ENCODE measurements around the gene TPH1.
"Not testable (repeated sequence)": the region's sequence is repeated elsewhere in the genome, so short reads cannot be mapped to it uniquely, and the experiment has no call there.

The TPH1 gene

GRCh38 chr11:18013790-18014507 is 32.1 kb downstream of the TPH1 start:
- no peak for ATAC-seq (replicated peaks; ENCODE audit: extremely low read depth, poor library complexity, severe bottlenecking)
- Mint-ChIP-seq H3K36me3 (ENCODE audit: insufficient read depth) (peaks cover 23% of the 10 kb centered on the region), H3K27ac (ENCODE audit: low read depth) (peak overlapping the region; percentile 92), H3K27me3 (no peaks in the 10 kb centered on the region), H3K4me1 (peaks cover 42% of the 10 kb centered on the region), H3K4me3 (peak overlapping the region; percentile 93), H3K9me3 (no peaks in the 10 kb centered on the region)
- no peak for DNase-seq (ENCODE audit: low spot score in 2 of 2)

GRCh38 chr11:18012906-18013781 is 32.9 kb downstream of the TPH1 start, which contains the start of gene SERGEF:
Gene SERGEF, minus strand, starts transcription at chr11:18013047. Its CDS starts 37 bp downstream, at chr11:18013010.
- peak within 1 kb of the TSS; percentile 93 for H3K4me3 Mint-ChIP-seq
- peaks cover 42% of the 10 kb centered on the region for H3K4me1 Mint-ChIP-seq
- ATAC-seq (replicated peaks; ENCODE audit: extremely low read depth, poor library complexity, severe bottlenecking) (peak; percentile 80), DNase-seq (ENCODE audit: low spot score in 2 of 2) (peak; percentile 78 to 83)
- no peaks in the 10 kb centered on the region for H3K27me3 Mint-ChIP-seq
- H3K36me3 Mint-ChIP-seq (ENCODE audit: insufficient read depth), result peaks cover 23% of the 10 kb centered on the region
- H3K27ac Mint-ChIP-seq (ENCODE audit: low read depth), result peak within 1 kb of the TSS; percentile 92
- H3K9me3 Mint-ChIP-seq, result no peaks in the 10 kb centered on the region

GRCh38 chr11:18012122-18012905 is 33.8 kb downstream of the TPH1 start:
- Mint-ChIP-seq H3K36me3 (ENCODE audit: insufficient read depth) (peaks cover 29% of the 10 kb centered on the region), H3K4me1 (peaks cover 42% of the 10 kb centered on the region), H3K27ac (ENCODE audit: low read depth) (peak overlapping the region; percentile 92), H3K4me3 (peak overlapping the region; percentile 93), H3K27me3 (no peaks in the 10 kb centered on the region), H3K9me3 (no peaks in the 10 kb centered on the region)
- peak; percentile 19 for ATAC-seq (replicated peaks; ENCODE audit: extremely low read depth, poor library complexity, severe bottlenecking)
- peak; percentile 19 to 32 for DNase-seq (ENCODE audit: low spot score in 2 of 2)

DNA sequence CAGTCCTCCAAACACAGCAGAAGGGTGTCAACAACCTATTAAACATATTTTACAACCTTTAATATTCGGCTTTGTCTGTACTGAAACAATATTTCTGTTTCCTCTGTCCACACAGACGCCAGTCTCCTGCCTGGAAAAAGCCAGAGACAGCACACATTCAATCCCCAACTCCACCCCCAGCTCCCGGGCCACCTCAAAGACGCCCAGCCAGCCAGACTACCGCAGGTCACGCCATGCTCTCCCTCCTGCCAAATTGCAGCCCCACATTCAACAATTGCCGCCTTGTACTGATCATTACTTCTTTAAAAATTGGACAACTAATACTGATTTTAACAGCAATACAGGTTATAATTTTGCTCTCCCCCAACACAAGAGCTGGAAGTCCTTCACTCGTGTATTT is 34.4 kb downstream of the TPH1 start:
- no peaks in the 10 kb centered on the region for H3K9me3 Mint-ChIP-seq
- ATAC-seq (replicated peaks; ENCODE audit: extremely low read depth, poor library complexity, severe bottlenecking) (no peak), DNase-seq (ENCODE audit: low spot score in 2 of 2) (no peak)
- H3K36me3 Mint-ChIP-seq (ENCODE audit: insufficient read depth), result peaks cover 31% of the 10 kb centered on the region
- peak overlapping the region; percentile 93 for H3K4me3 Mint-ChIP-seq
- H3K27ac Mint-ChIP-seq (ENCODE audit: low read depth), result peak overlapping the region; percentile 92
- peaks cover 42% of the 10 kb centered on the region for H3K4me1 Mint-ChIP-seq
- no peaks in the 10 kb centered on the region for H3K27me3 Mint-ChIP-seq

- Mint-ChIP-seq H3K4me1 (peaks cover 42% of the 10 kb centered on the region), H3K4me3 (no peak overlapping the region), H3K27me3 (no peaks in the 10 kb centered on the region), H3K36me3 (ENCODE audit: insufficient read depth) (peaks cover 34% of the 10 kb centered on the region), H3K27ac (ENCODE audit: low read depth) (peak overlapping the region; percentile 92), H3K9me3 (no peaks in the 10 kb centered on the region)
- no peak for DNase-seq (ENCODE audit: low spot score in 2 of 2)
- no peak for ATAC-seq (replicated peaks; ENCODE audit: extremely low read depth, poor library complexity, severe bottlenecking)
Measured at GRCh38 chr11:18010977-18011586, 35.0 kb downstream of the TPH1 start.

DNA sequence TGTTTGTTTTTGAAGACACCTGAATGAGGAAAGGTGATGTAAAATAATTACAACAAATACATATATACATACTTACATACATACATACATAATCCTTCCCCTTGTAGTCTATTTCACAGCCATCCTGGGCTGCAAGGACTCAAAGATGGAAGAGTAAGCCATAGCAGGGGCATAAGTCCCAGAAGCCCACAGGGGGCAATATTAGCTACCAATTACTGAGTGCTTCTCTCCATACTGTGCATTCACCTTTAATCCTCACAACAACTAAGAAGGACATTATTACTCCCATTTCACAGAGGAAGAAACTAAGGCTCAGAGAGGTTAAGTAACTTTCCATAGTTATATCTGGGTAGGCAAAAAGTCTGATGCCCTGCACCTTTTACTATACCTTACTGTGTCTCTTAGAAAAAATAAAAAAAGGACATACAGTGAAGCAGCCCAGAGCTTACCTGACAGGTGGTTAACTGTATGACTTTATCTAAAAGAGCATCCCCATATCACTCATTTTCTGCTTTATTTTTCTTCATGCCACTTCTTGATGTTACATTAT is 35.9 kb downstream of the TPH1 start:
- Mint-ChIP-seq H3K4me1 (peaks cover 42% of the 10 kb centered on the region), H3K4me3 (no peak overlapping the region), H3K27me3 (no peaks in the 10 kb centered on the region), H3K27ac (ENCODE audit: low read depth) (peak overlapping the region; percentile 92), H3K9me3 (no peaks in the 10 kb centered on the region), H3K36me3 (ENCODE audit: insufficient read depth) (peaks cover 37% of the 10 kb centered on the region)
- ATAC-seq (replicated peaks; ENCODE audit: extremely low read depth, poor library complexity, severe bottlenecking) (no peak), DNase-seq (ENCODE audit: low spot score in 2 of 2) (no peak)

DNA sequence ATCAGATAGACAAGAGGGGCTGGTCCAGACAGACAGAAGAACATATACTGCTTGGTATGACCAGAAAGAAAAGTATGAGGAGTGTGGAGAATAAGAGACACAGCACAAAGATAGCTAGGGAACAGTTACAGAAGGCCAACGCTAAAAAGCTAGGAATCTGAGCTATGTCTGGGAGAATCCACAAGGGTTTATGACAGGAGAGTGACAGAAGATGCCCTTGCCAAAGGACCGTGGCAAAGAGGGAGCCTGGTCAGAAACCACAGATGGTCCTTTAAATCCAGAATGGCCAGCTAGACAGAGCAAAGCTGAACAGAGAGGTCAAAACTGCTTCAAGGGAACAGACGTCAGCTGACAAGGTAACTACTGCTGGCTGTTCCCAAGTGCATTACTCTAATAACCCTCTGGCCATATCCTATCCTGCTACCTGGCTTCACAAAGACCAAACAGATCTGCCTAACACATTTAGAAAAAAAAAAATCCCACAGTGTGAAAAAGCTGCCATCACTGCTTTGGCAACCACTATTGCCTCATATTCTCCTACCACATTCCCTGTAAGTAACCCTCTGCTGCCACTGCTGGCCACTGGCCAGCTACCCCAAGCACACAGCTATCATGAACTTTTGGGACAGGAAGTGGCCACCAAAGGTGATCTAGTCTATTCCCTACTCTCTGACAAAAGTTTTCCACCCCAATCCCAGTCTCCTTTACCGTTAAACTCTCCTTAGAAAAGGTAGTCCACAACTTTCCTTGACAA is 40.5 kb downstream of the TPH1 start:
- H3K4me1 Mint-ChIP-seq, result peaks cover 5% of the 10 kb centered on the region
- no peak for ATAC-seq (replicated peaks; ENCODE audit: extremely low read depth, poor library complexity, severe bottlenecking)
- H3K9me3 Mint-ChIP-seq, result no peaks in the 10 kb centered on the region
- no peak overlapping the region for H3K27ac Mint-ChIP-seq (ENCODE audit: low read depth)
- H3K36me3 Mint-ChIP-seq (ENCODE audit: insufficient read depth), result peaks cover 31% of the 10 kb centered on the region
- H3K4me3 Mint-ChIP-seq, result no peak overlapping the region
- no peaks in the 10 kb centered on the region for H3K27me3 Mint-ChIP-seq
- no peak for DNase-seq (ENCODE audit: low spot score in 2 of 2)

DNA sequence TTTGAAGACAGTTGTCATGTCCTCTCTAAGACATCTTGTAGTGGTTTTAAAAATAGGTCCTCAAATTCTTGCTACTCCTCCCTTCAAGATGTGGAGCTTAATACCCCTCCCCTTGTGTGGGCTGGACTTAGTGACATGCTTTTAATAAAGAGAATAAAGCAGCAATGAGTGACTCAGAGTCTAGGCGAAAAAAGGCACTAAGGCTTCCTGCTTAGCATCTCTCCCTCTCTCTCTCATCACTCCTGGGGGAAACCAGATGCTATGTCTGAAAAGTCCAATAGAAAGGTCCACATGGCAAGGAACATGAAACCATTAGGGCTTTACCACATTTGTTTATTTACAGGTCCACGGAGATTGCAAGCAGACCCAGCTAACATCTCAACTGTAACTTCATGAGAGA is 44.9 kb downstream of the TPH1 start:
- peaks cover under 1% of the 10 kb centered on the region for H3K4me1 Mint-ChIP-seq
- H3K36me3 Mint-ChIP-seq (ENCODE audit: insufficient read depth), result peaks cover 43% of the 10 kb centered on the region

GRCh38 chr11:18000760-18001159 is 45.3 kb downstream of the TPH1 start:
- Mint-ChIP-seq H3K4me1 (peaks cover 4% of the 10 kb centered on the region), H3K9me3 (no peaks in the 10 kb centered on the region), H3K27ac (ENCODE audit: low read depth) (no peak overlapping the region), H3K36me3 (ENCODE audit: insufficient read depth) (peaks cover 43% of the 10 kb centered on the region), H3K4me3 (no peak overlapping the region), H3K27me3 (no peaks in the 10 kb centered on the region)
- DNase-seq (ENCODE audit: low spot score in 2 of 2) (no peak), ATAC-seq (replicated peaks; ENCODE audit: extremely low read depth, poor library complexity, severe bottlenecking) (no peak)

More for the DNA sequence above, 44.9 kb downstream of the TPH1 start:
- no peak overlapping the region for H3K4me3 Mint-ChIP-seq
- no peak for DNase-seq (ENCODE audit: low spot score in 2 of 2)
- no peak for ATAC-seq (replicated peaks; ENCODE audit: extremely low read depth, poor library complexity, severe bottlenecking)
- H3K9me3 Mint-ChIP-seq, result no peaks in the 10 kb centered on the region
- H3K27ac Mint-ChIP-seq (ENCODE audit: low read depth), result no peak overlapping the region
- no peaks in the 10 kb centered on the region for H3K27me3 Mint-ChIP-seq

DNA sequence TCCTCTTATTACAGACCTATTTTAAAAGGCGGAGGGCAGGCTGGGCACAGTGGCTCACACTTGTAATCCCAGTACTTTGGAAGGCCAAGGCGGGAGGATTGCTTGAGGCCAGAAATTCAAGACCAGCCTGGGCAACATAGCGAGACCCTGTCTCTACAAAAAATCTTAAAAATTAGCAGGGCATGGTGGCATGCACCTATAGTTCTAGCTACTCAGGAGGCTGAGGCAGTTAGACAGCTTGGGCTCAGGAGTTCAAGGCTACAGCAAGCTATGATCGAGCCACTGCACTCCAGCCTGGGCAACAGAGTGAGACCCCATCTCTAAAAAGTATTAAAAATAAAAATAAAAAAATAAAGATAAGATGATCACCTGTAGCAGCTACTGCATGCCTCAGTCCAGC is 45.9 kb downstream of the TPH1 start:
- peaks cover 43% of the 10 kb centered on the region for H3K36me3 Mint-ChIP-seq (ENCODE audit: insufficient read depth)
- not testable (repeated sequence) for H3K4me1 Mint-ChIP-seq; H3K27ac Mint-ChIP-seq (ENCODE audit: low read depth); H3K4me3 Mint-ChIP-seq; DNase-seq (ENCODE audit: low spot score in 2 of 2); H3K9me3 Mint-ChIP-seq; ATAC-seq (replicated peaks; ENCODE audit: extremely low read depth, poor library complexity, severe bottlenecking); H3K27me3 Mint-ChIP-seq

Measured in central memory CD8-positive, alpha-beta T cell (primary cell).